RWPE1 (cell line): ENCODE results near the gene DYNC1I1.

ENCODE experiments used
- CTCF ChIA-PET: fragments of 350-600 bp; sonication (Branson Sonifier 250); formaldehyde crosslinking; extraction: SDS; loops from one replicate; lab custom pipeline; 2021; lab: Yijun Ruan, JAX
- POLR2A ChIA-PET: fragments of 400-600 bp; formaldehyde crosslinking; extraction: SDS; loops from one replicate; lab custom pipeline; 2020; ENCODE audit warnings: antibody characterized with exemption; ENCODE audit not compliant: low non-redundant PET; lab: Yijun Ruan, JAX
- DNase-seq: peaks from one replicate; pipeline ENCODE4 v3.0.0; 2012; ENCODE audit warnings: low spot score
- H3K27ac ChIP-seq: fragments of 450-650 bp; 2 replicates; pipeline ENCODE4 v1.5.1; 2017
- CTCF ChIP-seq: fragments of 450-650 bp; conservative IDR thresholded peaks from 2 replicates; pipeline ENCODE4 v1.5.1; 2017; ENCODE audit warnings: low read depth, mild to moderate bottlenecking

The DYNC1I1 gene

GRCh38 chr7:95883217-95883616 is 110.9 kb downstream of the DYNC1I1 start:
- TF ChIP-seq CTCF, result no peak
- ChIA-PET POLR2A (no interaction called here), CTCF (no interaction called here)
- no peak overlapping the region for H3K27ac ChIP-seq
- no peak for DNase-seq

- no peak for TF ChIP-seq CTCF
- POLR2A ChIA-PET, result no interaction called here
- H3K27ac ChIP-seq, result no peak overlapping the region
- CTCF ChIA-PET, result no interaction called here
- DNase-seq, result no peak
These were observed 114.2 kb downstream of the DYNC1I1 start for GRCh38 chr7:95886501-95887090.

GRCh38 chr7:95893484-95893883 is 121.1 kb downstream of the DYNC1I1 start:
- no peak for DNase-seq
- POLR2A ChIA-PET, result no interaction called here
- CTCF ChIA-PET, result interaction anchor here (0.6 kb wide), 1 partner anchor 54 kb away, joined by 3 read pairs; no protein-coding TSS in a partner anchor
- no peak overlapping the region for H3K27ac ChIP-seq
- no peak for TF ChIP-seq CTCF

GRCh38 chr7:95897557-95898251 is 125.3 kb downstream of the DYNC1I1 start:
- no peak overlapping the region for H3K27ac ChIP-seq
- TF ChIP-seq CTCF, result no peak
- no peak for DNase-seq
- CTCF ChIA-PET, result no interaction called here
- POLR2A ChIA-PET, result no interaction called here

GRCh38 chr7:95899919-95900513 is 127.7 kb downstream of the DYNC1I1 start:
- no peak for DNase-seq
- CTCF ChIA-PET, result no interaction called here
- POLR2A ChIA-PET, result no interaction called here
- TF ChIP-seq CTCF, result no peak
- no peak overlapping the region for H3K27ac ChIP-seq

- TF ChIP-seq CTCF, result no peak
- DNase-seq, result no peak
- H3K27ac ChIP-seq, result no peak overlapping the region
- POLR2A ChIA-PET, result no interaction called here
- CTCF ChIA-PET, result no interaction called here
These were observed 128.7 kb downstream of the DYNC1I1 start for GRCh38 chr7:95901006-95901405.
